HG03469 (cell line): ENCODE measurements around the gene GNLY.
"Not testable (repeated sequence)": the region's sequence is repeated elsewhere in the genome, so short reads cannot be mapped to it uniquely, and the experiment has no call there.

Experiments
- ATAC-seq: cut with Tn5 transposase; IDR thresholded peaks from one replicate; pipeline ENCODE4 v1.9.1; 2021; ENCODE audit warnings: mild to moderate bottlenecking, moderate library complexity, moderate number of reproducible peaks; ENCODE audit not compliant: unreplicated experiment

Gene GNLY

GRCh38 chr2:85694052-85695025 is at the start of gene GNLY:
Gene GNLY, plus strand, starts transcription at chr2:85694358. Its CDS starts 61 bp downstream, at chr2:85694419.
- no peak for ATAC-seq

- no peak for ATAC-seq
These were observed 49.2 kb upstream of the GNLY start for GRCh38 chr2:85644909-85645308.

GRCh38 chr2:85646166-85646565 is 48.0 kb upstream of the GNLY start:
- no peak for ATAC-seq

- no peak for ATAC-seq
These were observed 46.2 kb upstream of the GNLY start for GRCh38 chr2:85647823-85648526.

- no peak for ATAC-seq
These were observed 45.5 kb upstream of the GNLY start for GRCh38 chr2:85648619-85649018.

GRCh38 chr2:85649201-85650190 is 44.7 kb upstream of the GNLY start:
- no peak for ATAC-seq

GRCh38 chr2:85650456-85650855 is 43.7 kb upstream of the GNLY start:
- ATAC-seq = no peak

- no peak for ATAC-seq
These were observed 43.1 kb upstream of the GNLY start for GRCh38 chr2:85651097-85651496.

GRCh38 chr2:85652056-85652455 is 42.1 kb upstream of the GNLY start:
- no peak for ATAC-seq

- no peak for ATAC-seq
These were observed 40.2 kb upstream of the GNLY start for GRCh38 chr2:85653996-85654395.

GRCh38 chr2:85655961-85656417 is 38.2 kb upstream of the GNLY start:
- ATAC-seq = no peak

- no peak for ATAC-seq
These were observed 37.7 kb upstream of the GNLY start for GRCh38 chr2:85656468-85656867.

- ATAC-seq = not testable (repeated sequence)
These were observed 36.8 kb upstream of the GNLY start for GRCh38 chr2:85657399-85657798.

GRCh38 chr2:85659324-85659981 is 34.7 kb upstream of the GNLY start:
- ATAC-seq = no peak

- not testable (repeated sequence) for ATAC-seq
These were observed 33.9 kb upstream of the GNLY start for GRCh38 chr2:85660301-85660700.

GRCh38 chr2:85660725-85661124 is 33.4 kb upstream of the GNLY start:
- ATAC-seq = no peak

- ATAC-seq = no peak
These were observed 32.9 kb upstream of the GNLY start for GRCh38 chr2:85661139-85661858.

- no peak for ATAC-seq
These were observed 31.1 kb upstream of the GNLY start for GRCh38 chr2:85662899-85663593.
